IMR-90 (cell line): Measurements from ENCODE around the gene AASS. TPM values are rescaled to one million over a fixed set of nuclear protein-coding genes. Genes with fewer than 3 reads are reported as not detected.

Experiments
- ATAC-seq: fragments of 200-7000 bp; cut with Tn5 transposase; 2 replicates; pipeline ENCODE4 v1.9.1; 2020; ENCODE audit warnings: low read depth, mild to moderate bottlenecking, moderate library complexity
- BruUV-seq: library from RNA; stranded (reverse); fragments of 400-500 nt; replicated peaks from 2 replicates; lab custom pipeline; 2021; lab: Mats Ljungman, UMichigan
- CTCF ChIA-PET: fragments of 300-600 bp; formaldehyde crosslinking; extraction: SDS; loops from one replicate; lab custom pipeline; 2021; ENCODE audit warnings: antibody characterized with exemption; lab: Yijun Ruan, JAX
- POLR2A ChIA-PET: fragments of 300-600 bp; sonication (Branson Sonifier 250); formaldehyde crosslinking; loops from one replicate; lab custom pipeline; 2022; ENCODE audit warnings: antibody characterized with exemption; ENCODE audit not compliant: unreplicated experiment; lab: Charles Lee
- DNase-seq: peaks from one replicate; pipeline ENCODE4 v3.0.0; 2013
- H2AFZ ChIP-seq: replicated peaks from 2 replicates; pipeline ENCODE3; 2013; ENCODE audit warnings: low read length, mild to moderate bottlenecking; ENCODE audit not compliant: poor library complexity
- H2AK5ac ChIP-seq: 2 replicates; pipeline ENCODE4 v1.6.1; 2013; ENCODE audit warnings: low read depth, low read length, inconsistent platforms
- H2AK9ac ChIP-seq: replicated peaks from 2 replicates; pipeline ENCODE3; 2013; ENCODE audit warnings: mild to moderate bottlenecking, low read depth, low read length, moderate library complexity; ENCODE audit not compliant: poor library complexity
- H2BK120ac ChIP-seq: 2 replicates; pipeline ENCODE4 v1.6.1; 2013; ENCODE audit warnings: low read depth, low read length, inconsistent platforms
- H2BK15ac ChIP-seq: 3 replicates; pipeline ENCODE4 v1.6.1; 2013; ENCODE audit warnings: low read depth, low read length, inconsistent platforms
- H2BK20ac ChIP-seq: 2 replicates; pipeline ENCODE4 v1.6.1; 2013; ENCODE audit warnings: low read depth, mild to moderate bottlenecking, inconsistent platforms, low read length, moderate library complexity
- H2BK5ac ChIP-seq: 2 replicates; pipeline ENCODE4 v1.6.1; 2013; ENCODE audit warnings: mild to moderate bottlenecking, low read depth, low read length, inconsistent platforms; ENCODE audit not compliant: poor library complexity, severe bottlenecking
- H3K14ac ChIP-seq: replicated peaks from 2 replicates; pipeline ENCODE4 v1.6.1; 2013; ENCODE audit warnings: low read depth, low read length, inconsistent platforms
- H3K18ac ChIP-seq: 2 replicates; pipeline ENCODE4 v1.6.1; 2013; ENCODE audit warnings: low read depth, low read length, control low read depth
- H3K23ac ChIP-seq: 2 replicates; pipeline ENCODE4 v1.6.1; 2013; ENCODE audit warnings: low read depth, low read length, inconsistent platforms
- H3K27ac ChIP-seq: 2 replicates; pipeline ENCODE4 v1.5.1; 2013; ENCODE audit warnings: mild to moderate bottlenecking, control low read depth, low read length; ENCODE audit not compliant: insufficient read depth
- H3K27me3 ChIP-seq: 2 replicates; pipeline ENCODE4 v1.6.1; 2013; ENCODE audit warnings: low read length; ENCODE audit not compliant: control insufficient read depth, insufficient read depth
- H3K36me3 ChIP-seq: 2 replicates; pipeline ENCODE4 v1.6.1; 2013; ENCODE audit warnings: low read length, mixed read lengths; ENCODE audit not compliant: control insufficient read depth, insufficient read depth
- H3K4ac ChIP-seq: 2 replicates; pipeline ENCODE4 v1.6.1; 2013; ENCODE audit warnings: low read depth, low read length, inconsistent platforms
- H3K4me1 ChIP-seq: 2 replicates; pipeline ENCODE4 v1.6.1; 2013; ENCODE audit warnings: low read length, mixed read lengths; ENCODE audit not compliant: control insufficient read depth, insufficient read depth
- H3K4me2 ChIP-seq: 2 replicates; pipeline ENCODE4 v1.6.1; 2013; ENCODE audit warnings: low read depth, mild to moderate bottlenecking, control low read depth, low read length, moderate library complexity
- H3K4me3 ChIP-seq: 2 replicates; pipeline ENCODE4 v1.5.1; 2013; ENCODE audit warnings: low read depth, mild to moderate bottlenecking, control low read depth, low read length, moderate library complexity; ENCODE audit not compliant: insufficient read depth
- H3K56ac ChIP-seq: 2 replicates; pipeline ENCODE4 v1.6.1; 2013; ENCODE audit warnings: low read length, inconsistent platforms; ENCODE audit not compliant: insufficient read depth; ENCODE audit errors: extremely low read depth
- H3K79me1 ChIP-seq, 2 experiments: 2 replicates each; pipeline ENCODE4 v1.6.1; 2013; ENCODE audit warnings: low read length in 2 of 2, inconsistent platforms in 1 of 2, low read depth in 1 of 2
- H3K9ac ChIP-seq: 2 replicates; pipeline ENCODE4 v1.6.1; 2013; ENCODE audit warnings: low read depth, low read length, control low read depth
- H3K9me1 ChIP-seq: 2 replicates; pipeline ENCODE4 v1.6.1; 2013; ENCODE audit warnings: low read length, inconsistent platforms; ENCODE audit not compliant: insufficient read depth
- H3K9me3 ChIP-seq: 2 replicates; pipeline ENCODE4 v1.6.1; 2013; ENCODE audit warnings: low read length; ENCODE audit not compliant: control insufficient read depth, insufficient read depth
- H4K20me1 ChIP-seq: 2 replicates; pipeline ENCODE4 v1.6.1; 2013; ENCODE audit warnings: low read length, inconsistent platforms; ENCODE audit not compliant: insufficient read depth
- H4K5ac ChIP-seq: 2 replicates; pipeline ENCODE4 v1.6.1; 2013; ENCODE audit warnings: mild to moderate bottlenecking, low read depth, low read length, control low read depth
- H4K8ac ChIP-seq, 2 experiments: 2 replicates each; pipeline ENCODE4 v1.6.1; 2013; ENCODE audit warnings: low read depth in 2 of 2, low read length in 2 of 2, control low read depth in 1 of 2, inconsistent platforms in 1 of 2
- H4K91ac ChIP-seq: 2 replicates; pipeline ENCODE4 v1.6.1; 2013; ENCODE audit warnings: low read depth, low read length, inconsistent platforms; ENCODE audit not compliant: insufficient read depth
- FOS ChIP-seq: fragments of 150-350 bp; IDR thresholded peaks from 2 replicates; pipeline ENCODE4 v1.6.1; 2016; ENCODE audit warnings: low read depth, low read length
- dilution Hi-C: fragments of 300-500 bp; cut with HindIII; formaldehyde crosslinking; loops from one replicate; pipeline ENCODE4 v1.14.3; 2018; ENCODE audit warnings: low sequenced_read_pairs; ENCODE audit not compliant: unreplicated experiment
- in situ Hi-C: fragments of 300-500 bp; cut with MboI; formaldehyde crosslinking; loops from 3 replicates; pipeline ENCODE4 v1.14.3; 2019; ENCODE audit warnings: low sequenced_read_pairs, inconsistent platforms, mixed read lengths
- intact Hi-C: fragments of 100-400 bp; cut with micrococcal nuclease; formaldehyde crosslinking; loops from 2 replicates; pipeline ENCODE4 v1.10.0; 2022
- polyA plus RNA-seq, 3 experiments: library from polyadenylated mRNA; depleted of rRNA; stranded (reverse); fragments of >200 nt; gene quantifications; 2 replicates each; pipeline ENCODE4 v1.2.3, GENCODE V29; 2012; ENCODE audit warnings: low replicate concordance in 1 of 3
- total RNA-seq: library from RNA; depleted of rRNA; stranded (reverse); fragments of >200 nt; gene quantifications from 2 replicates; pipeline ENCODE4 v1.2.3, GENCODE V29; 2012

AASS gene
- total and polyA plus RNA-seq, 2 of the 4 experiments (the other 2 are of a cell fraction) = 6.1 to 12.9 TPM

DNA sequence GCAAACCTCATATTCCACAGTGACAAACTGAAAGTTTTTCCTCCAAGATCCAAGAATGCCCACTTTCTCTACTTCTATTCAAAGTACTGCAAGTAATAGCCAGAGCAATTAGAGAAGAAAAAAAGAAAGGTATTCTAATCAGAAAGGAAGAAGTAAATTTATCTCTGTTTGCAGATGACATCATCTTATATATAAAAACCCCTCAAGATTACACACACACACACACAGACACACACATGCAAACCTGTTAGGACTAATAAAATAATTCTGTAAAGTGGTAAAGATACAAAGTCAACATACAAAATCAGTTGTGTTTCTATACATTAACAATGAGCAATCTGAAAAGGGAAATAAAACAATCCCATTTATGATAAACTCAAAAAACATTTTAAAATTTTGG, 44.7 kb upstream of the AASS start:
- Histone ChIP-seq H3K18ac (no peak overlapping the region), H3K4ac (no peak overlapping the region), H2BK15ac (no peak overlapping the region), H3K23ac (no peak overlapping the region), H4K20me1 (no peaks in the 10 kb centered on the region), H3K14ac (no peak overlapping the region), H2BK120ac (no peak overlapping the region), H2BK5ac (no peak overlapping the region), H3K9me3 (no peaks in the 10 kb centered on the region), H2AK5ac (no peak overlapping the region), H3K9me1 (no peaks in the 10 kb centered on the region), H3K9ac (no peak overlapping the region), H4K91ac (no peak overlapping the region), H2AK9ac (no peak overlapping the region), H3K4me1 (no peaks in the 10 kb centered on the region), H2BK20ac (no peak overlapping the region), H3K4me2 (no peak overlapping the region), H3K27me3 (no peaks in the 10 kb centered on the region), H2AFZ (no peak overlapping the region), H3K56ac (no peak overlapping the region), H3K36me3 (no peaks in the 10 kb centered on the region), H3K4me3 (no peak overlapping the region), H4K8ac (no peak overlapping the region), H3K79me1 (no peaks in the 10 kb centered on the region), H3K27ac (no peak overlapping the region), H4K5ac (no peak overlapping the region)
- in situ Hi-C loops (no loop called here), dilution Hi-C loops (no loop called here), intact Hi-C loops (no loop called here)
- ATAC-seq (no peak), DNase-seq (no peak)
- no peak for TF ChIP-seq FOS
- ChIA-PET POLR2A (no interaction called here), CTCF (no interaction called here)
- BruUV-seq = no TSS peak
